Stomach (tissue), 4 donors: Measurements from ENCODE around the gene ZNF593OS.

Source experiments
- CTCF ChIP-seq, 7 experiments: fragments of 450-650 bp in 4 of 7; fragments of 200-600 bp in 3 of 7; sonication (generic) in 3 of 7; IDR thresholded peaks; one replicate each; pipeline ENCODE4 v1.5.1; 2016 to 2019; ENCODE audit warnings: antibody characterized with exemption in 7 of 7, control low read depth in 2 of 7, mild to moderate bottlenecking in 1 of 7
- EP300 ChIP-seq: sonication (generic); formaldehyde crosslinking; IDR thresholded peaks from one replicate; pipeline ENCODE4 v1.6.1; 2017; ENCODE audit warnings: antibody characterized with exemption
- POLR2A ChIP-seq, 4 donors: fragments of 450-650 bp; IDR thresholded peaks; one replicate each; pipeline ENCODE4 v1.6.1; 2016; ENCODE audit warnings: antibody characterized with exemption in 4 of 4, control low read depth in 2 of 4, mild to moderate bottlenecking in 1 of 4, moderate library complexity in 1 of 4

DNA sequence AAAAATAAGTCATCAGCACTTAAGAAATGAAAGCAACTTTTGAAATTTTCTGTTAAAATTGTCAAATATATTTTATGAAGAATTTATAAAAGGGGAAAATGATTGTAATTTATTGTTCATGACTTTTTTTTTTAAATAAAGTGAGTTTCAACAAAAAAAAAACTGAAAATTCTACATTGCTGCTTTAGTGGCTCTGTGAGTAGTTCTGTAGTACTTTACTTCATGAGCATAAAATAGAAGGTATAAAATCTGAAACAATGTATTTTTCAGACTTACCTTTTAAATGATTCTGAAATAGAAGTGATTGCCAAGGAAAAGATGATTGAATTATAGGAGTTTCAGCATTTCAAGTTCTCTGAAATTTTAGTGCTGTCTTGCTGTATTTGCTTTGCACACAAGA lies 46.2 kb downstream of the ZNF593OS start:
- TF ChIP-seq CTCF (IDR thresholded peaks at IDR 0.05) (no peak), EP300 (no peak), POLR2A (IDR thresholded peaks at IDR 0.05) (no peak)
